ENCODE results near the gene L3MBTL4.

Gene L3MBTL4

GRCh38 chr18:6257950-6258349 lies 156.8 kb downstream of the L3MBTL4 start:
- no peak overlapping the region for H3K4me3 ChIP-seq (ENCODE audit: low read depth, low read length)
- no peak for TF ChIP-seq CTCF (IDR thresholded peaks at IDR 0.05; ENCODE audit: low read depth, low read length, missing control alignments)
- DNase-seq (ENCODE audit: low read depth), result no peak

GRCh38 chr18:6256521-6256920 lies 158.2 kb downstream of the L3MBTL4 start:
- no peak overlapping the region for H3K4me3 ChIP-seq (ENCODE audit: low read depth, low read length)
- DNase-seq (ENCODE audit: low read depth), result no peak
- TF ChIP-seq CTCF (IDR thresholded peaks at IDR 0.05; ENCODE audit: low read depth, low read length, missing control alignments), result no peak

GRCh38 chr18:6255886-6256285 lies 158.8 kb downstream of the L3MBTL4 start:
- DNase-seq (ENCODE audit: low read depth), result no peak
- no peak overlapping the region for H3K4me3 ChIP-seq (ENCODE audit: low read depth, low read length)
- no peak for TF ChIP-seq CTCF (IDR thresholded peaks at IDR 0.05; ENCODE audit: low read depth, low read length, missing control alignments)

GRCh38 chr18:6255116-6255705 lies 159.5 kb downstream of the L3MBTL4 start:
- no peak overlapping the region for H3K4me3 ChIP-seq (ENCODE audit: low read depth, low read length)
- no peak for DNase-seq (ENCODE audit: low read depth)
- TF ChIP-seq CTCF (IDR thresholded peaks at IDR 0.05; ENCODE audit: low read depth, low read length, missing control alignments), result no peak

GRCh38 chr18:6254456-6254855 lies 160.3 kb downstream of the L3MBTL4 start:
- TF ChIP-seq CTCF (IDR thresholded peaks at IDR 0.05; ENCODE audit: low read depth, low read length, missing control alignments), result no peak
- no peak overlapping the region for H3K4me3 ChIP-seq (ENCODE audit: low read depth, low read length)
- DNase-seq (ENCODE audit: low read depth), result no peak

- H3K4me3 ChIP-seq (ENCODE audit: low read depth, low read length), result no peak overlapping the region
- DNase-seq (ENCODE audit: low read depth), result no peak
- TF ChIP-seq CTCF (IDR thresholded peaks at IDR 0.05; ENCODE audit: low read depth, low read length, missing control alignments), result no peak
Observed at GRCh38 chr18:6251084-6251483, 163.6 kb downstream of the L3MBTL4 start.

GRCh38 chr18:6249788-6250187 lies 164.9 kb downstream of the L3MBTL4 start:
- H3K4me3 ChIP-seq (ENCODE audit: low read depth, low read length), result no peak overlapping the region
- TF ChIP-seq CTCF (IDR thresholded peaks at IDR 0.05; ENCODE audit: low read depth, low read length, missing control alignments), result no peak
- DNase-seq (ENCODE audit: low read depth), result no peak

All from GM12864 (cell line).